Duodenal mucosa (tissue), 2 donors: ENCODE results near the gene ZFAND2A.
"Not testable (repeated sequence)": the region's sequence is repeated elsewhere in the genome, so short reads cannot be mapped to it uniquely, and the experiment has no call there.

ENCODE experiments used
- H3K27ac ChIP-seq: one replicate; pipeline ENCODE4 v1.7.0; 2013; ENCODE audit warnings: low read depth, low read length
- H3K27me3 ChIP-seq, 2 donors: one replicate each; pipeline ENCODE4 v1.7.0; 2013; ENCODE audit warnings: low read length in 2 of 2, control low read depth in 1 of 2; ENCODE audit not compliant: insufficient read depth in 2 of 2, control insufficient read depth in 1 of 2
- H3K36me3 ChIP-seq, 2 donors: one replicate each; pipeline ENCODE4 v1.7.0; 2013; ENCODE audit warnings: low read length in 2 of 2, control low read depth in 1 of 2; ENCODE audit not compliant: insufficient read depth in 2 of 2, control insufficient read depth in 1 of 2
- H3K4me1 ChIP-seq, 2 donors: one replicate each; pipeline ENCODE4 v1.7.0; 2013; ENCODE audit warnings: low read length in 2 of 2, control low read depth in 1 of 2; ENCODE audit not compliant: insufficient read depth in 2 of 2, control insufficient read depth in 1 of 2
- H3K4me3 ChIP-seq, 2 donors: one replicate each; pipeline ENCODE4 v1.7.0; 2013; ENCODE audit warnings: low read length in 2 of 2, low read depth in 1 of 2
- H3K9ac ChIP-seq, 2 donors: one replicate each; pipeline ENCODE4 v1.7.0; 2013; ENCODE audit warnings: low read length in 2 of 2, low read depth in 1 of 2
- H3K9me3 ChIP-seq, 2 donors: one replicate each; pipeline ENCODE4 v1.7.0; 2013; ENCODE audit warnings: low read length in 2 of 2, control low read depth in 1 of 2; ENCODE audit not compliant: control insufficient read depth in 1 of 2

ZFAND2A gene

DNA sequence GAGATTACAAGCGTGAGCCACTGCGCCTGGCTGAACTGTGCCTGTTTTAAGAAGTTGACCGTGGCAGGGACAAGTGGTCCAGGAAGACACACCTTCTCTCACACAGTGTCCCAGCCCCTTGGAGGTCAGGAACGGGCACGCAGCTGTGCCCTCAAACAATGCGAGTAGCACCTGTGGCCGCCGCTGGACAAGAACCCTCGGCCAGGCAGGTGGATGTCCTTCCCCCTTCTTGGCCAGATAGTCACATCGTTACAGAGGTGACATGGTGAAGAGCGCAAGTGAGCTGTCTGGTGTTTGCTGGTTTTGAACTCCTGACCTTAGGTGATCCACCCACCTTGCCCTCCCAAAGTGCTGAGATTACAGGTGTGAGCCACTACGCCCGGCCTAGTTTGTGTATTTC, 8.8 kb downstream of the ZFAND2A start:
- Histone ChIP-seq H3K9ac (no peak overlapping the region), H3K4me3 (no peak overlapping the region), H3K4me1 (no peaks in the 10 kb centered on the region), H3K27ac (no peak overlapping the region), H3K9me3 (no peaks in the 10 kb centered on the region), H3K36me3 (peaks cover 27 to 62% of the 10 kb centered on the region in 2 donors), H3K27me3 (no peaks in the 10 kb centered on the region)

DNA sequence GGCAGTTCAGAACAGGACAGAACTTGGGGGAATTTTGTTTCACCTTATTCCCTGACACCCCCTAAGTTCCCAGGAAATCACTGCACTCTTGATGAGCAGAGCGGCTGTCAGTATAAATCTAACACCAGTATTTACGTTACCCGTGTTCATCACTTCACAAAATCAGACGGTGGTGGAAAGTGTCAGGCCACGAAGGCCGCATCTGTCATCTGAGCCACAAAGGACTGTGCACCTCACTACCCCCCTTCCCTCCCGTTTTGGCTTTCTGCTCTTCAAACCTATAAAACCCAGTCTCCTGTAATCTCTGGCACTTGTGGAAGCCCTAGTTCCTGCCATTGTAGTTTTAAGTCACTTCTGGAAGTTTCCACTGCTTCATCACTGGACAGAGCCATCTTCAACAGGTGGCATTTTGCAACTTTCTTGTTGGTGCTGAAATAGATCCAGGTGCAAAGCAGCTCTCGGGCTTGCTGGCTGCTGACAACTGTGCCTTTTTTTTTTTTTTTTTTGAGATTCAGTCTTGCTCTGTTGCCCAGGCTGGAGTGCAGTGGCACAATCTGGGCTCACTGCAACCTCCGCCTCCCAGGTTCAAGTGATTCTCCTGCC, 9.5 kb downstream of the ZFAND2A start:
- Histone ChIP-seq H3K36me3 (peaks cover 24 to 58% of the 10 kb centered on the region in 2 donors), H3K9ac (no peak overlapping the region), H3K27me3 (no peaks in the 10 kb centered on the region), H3K27ac (no peak overlapping the region), H3K4me1 (no peaks in the 10 kb centered on the region), H3K4me3 (no peak overlapping the region), H3K9me3 (no peaks in the 10 kb centered on the region)

DNA sequence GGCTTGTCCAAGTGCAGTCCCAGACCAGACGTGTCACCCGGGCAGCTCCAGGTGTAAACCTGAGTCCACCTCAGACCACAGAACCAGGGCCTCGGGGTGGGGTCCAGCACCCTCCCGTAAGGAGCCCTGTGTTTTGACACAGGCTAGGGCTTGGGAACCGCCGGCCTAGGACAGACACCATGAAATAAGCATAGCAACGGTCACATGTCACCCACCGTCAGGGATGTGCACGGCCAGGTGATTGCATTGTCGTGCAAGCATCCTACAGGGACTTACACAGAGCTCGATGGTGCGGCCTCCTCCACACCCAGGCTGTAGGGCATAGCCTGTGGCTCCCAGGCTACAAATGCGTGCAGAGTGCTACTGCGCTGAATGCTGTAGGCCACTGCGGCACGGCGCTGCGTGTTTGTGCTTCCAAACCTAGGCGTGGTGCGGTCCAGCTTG, 10.6 kb downstream of the ZFAND2A start:
- no peaks in the 10 kb centered on the region for H3K27me3 ChIP-seq
- H3K9ac ChIP-seq: no peak overlapping the region
- H3K9me3 ChIP-seq: no peaks in the 10 kb centered on the region
- no peak overlapping the region for H3K27ac ChIP-seq
- H3K4me3 ChIP-seq: no peak overlapping the region
- H3K4me1 ChIP-seq: no peaks in the 10 kb centered on the region
- peaks cover 18 to 46% of the 10 kb centered on the region in 2 donors for H3K36me3 ChIP-seq

DNA sequence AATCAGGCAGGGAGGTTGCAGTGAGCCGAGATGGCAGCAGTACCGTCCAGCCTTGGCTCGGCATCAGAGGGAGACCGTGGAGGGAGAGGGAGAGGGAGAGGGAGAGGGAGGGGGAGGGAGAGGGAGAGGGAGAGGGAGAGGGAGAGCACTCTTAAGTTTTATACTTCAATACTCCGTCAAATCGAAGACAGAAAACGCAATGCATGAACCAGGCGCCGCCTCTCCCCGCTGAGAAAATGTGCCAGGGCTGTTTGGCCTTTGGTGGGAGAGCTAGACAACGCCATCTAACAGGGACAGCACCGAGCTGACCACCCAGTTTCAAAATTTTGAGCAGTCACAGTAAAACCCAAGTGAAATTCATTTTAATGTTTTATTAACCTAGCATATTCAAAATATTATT, 12.1 kb downstream of the ZFAND2A start:
- not testable (repeated sequence) for H3K9ac ChIP-seq, H3K4me3 ChIP-seq
- H3K36me3 ChIP-seq: peaks cover 12 to 31% of the 10 kb centered on the region in 2 donors

DNA sequence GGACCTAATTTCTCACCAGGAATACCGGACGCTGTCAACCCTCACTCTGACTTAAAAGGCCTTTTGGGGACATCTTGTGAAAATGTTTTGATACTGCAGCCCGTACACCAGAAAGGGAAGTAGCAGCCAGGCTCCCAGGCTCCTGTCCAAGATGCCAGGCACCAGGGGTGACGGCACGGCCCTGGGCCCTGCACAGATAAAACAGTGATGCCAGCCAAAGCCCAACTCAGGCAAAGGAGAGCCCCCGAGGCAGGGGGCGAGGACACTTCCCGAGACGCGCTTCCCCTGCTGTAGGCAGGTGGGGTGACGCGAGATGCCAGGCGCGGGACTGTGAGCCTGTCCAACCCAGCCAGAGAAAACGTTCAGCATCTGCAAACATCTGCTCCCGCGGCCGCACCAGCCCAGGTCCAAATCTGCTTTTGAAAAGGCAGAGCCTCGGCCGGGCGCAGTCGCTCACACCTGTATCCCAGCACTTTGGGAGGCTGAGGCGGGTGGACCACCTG, 15.7 kb downstream of the ZFAND2A start:
- H3K4me1 ChIP-seq: no peaks in the 10 kb centered on the region
- H3K27me3 ChIP-seq: no peaks in the 10 kb centered on the region
- H3K36me3 ChIP-seq: peaks cover 0 to 2% of the 10 kb centered on the region in 2 donors
- H3K9me3 ChIP-seq: no peaks in the 10 kb centered on the region
- H3K9ac ChIP-seq: no peak overlapping the region
- no peak overlapping the region for H3K4me3 ChIP-seq
- H3K27ac ChIP-seq: no peak overlapping the region

More for the DNA sequence above, 12.1 kb downstream of the ZFAND2A start:
- H3K27me3 ChIP-seq, H3K4me1 ChIP-seq, H3K27ac ChIP-seq, H3K9me3 ChIP-seq: not testable (repeated sequence)

DNA sequence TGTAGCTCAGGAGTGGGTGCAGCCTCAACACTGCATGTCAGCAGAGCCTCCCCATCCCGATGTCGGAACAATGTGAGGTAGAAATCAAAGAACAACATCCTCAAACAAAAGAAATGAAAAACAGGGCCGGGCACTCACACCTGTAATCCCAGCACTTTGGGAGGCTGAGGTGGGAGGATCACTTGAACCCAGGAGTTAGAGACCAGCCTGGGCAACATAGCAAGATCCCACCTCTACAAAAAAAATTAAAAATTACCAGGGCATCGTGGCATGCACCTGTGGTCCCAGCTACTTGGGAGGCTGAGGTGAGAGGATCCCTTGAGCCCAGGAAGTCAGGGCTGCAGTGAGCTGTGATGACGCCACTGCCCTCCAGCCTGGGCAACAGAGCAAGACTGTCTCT, 17.0 kb downstream of the ZFAND2A start:
- H3K4me3 ChIP-seq, H3K9ac ChIP-seq, H3K4me1 ChIP-seq, H3K9me3 ChIP-seq, H3K27me3 ChIP-seq, H3K27ac ChIP-seq, H3K36me3 ChIP-seq: not testable (repeated sequence)

DNA sequence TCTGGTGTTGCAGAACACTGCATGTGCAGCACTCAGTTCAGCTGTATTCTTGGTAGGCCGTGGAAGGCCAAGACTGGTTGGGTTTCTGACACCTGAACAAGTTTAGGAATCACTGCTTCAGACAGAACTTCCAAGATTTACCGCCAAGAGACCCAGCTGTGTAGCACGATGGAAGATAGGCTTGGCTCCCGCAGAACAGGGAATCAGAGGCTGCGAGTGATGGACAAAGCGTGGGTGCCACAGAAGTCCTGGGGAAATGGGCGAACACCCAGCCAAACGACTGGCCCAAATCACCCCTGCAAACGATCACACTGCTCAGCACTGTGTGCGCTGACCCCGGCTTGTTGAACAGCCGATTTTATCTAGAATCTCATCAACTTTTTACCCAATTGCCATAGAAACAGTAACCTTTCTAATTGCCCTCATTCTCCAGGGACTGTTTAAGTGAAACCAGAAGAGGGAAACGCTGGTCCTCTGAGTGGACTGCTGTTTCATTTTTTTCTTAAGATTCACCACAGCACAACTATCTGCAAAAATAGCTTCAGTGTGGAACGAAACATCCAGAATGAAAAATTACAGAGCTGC, 17.9 kb downstream of the ZFAND2A start:
- Histone ChIP-seq H3K9me3 (no peaks in the 10 kb centered on the region), H3K27me3 (no peaks in the 10 kb centered on the region), H3K4me3 (no peak overlapping the region), H3K4me1 (peaks cover 4 to 5% of the 10 kb centered on the region in 2 donors), H3K36me3 (no peaks in the 10 kb centered on the region), H3K27ac (no peak overlapping the region), H3K9ac (no peak overlapping the region)

DNA sequence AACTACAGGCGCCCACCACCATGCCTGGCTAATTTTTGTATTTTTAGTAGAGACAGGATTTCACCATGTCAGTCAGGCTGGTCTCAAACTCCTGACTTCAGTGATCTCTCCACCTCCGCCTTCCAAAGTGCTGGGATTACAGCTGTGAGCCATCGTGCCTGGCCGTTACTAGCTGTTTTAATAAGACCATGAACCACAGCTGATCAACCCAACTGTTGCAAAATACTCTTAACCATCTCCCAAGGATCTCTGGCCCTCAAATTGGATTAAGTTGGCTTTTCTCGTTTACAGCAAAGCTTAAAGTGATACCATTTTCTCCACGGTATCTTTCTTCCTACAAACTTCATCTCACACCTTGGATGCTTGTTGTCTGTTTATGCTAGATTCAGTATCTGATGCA, 18.3 kb downstream of the ZFAND2A start:
- H3K27ac ChIP-seq: no peak overlapping the region
- H3K36me3 ChIP-seq: no peaks in the 10 kb centered on the region
- H3K27me3 ChIP-seq: no peaks in the 10 kb centered on the region
- no peak overlapping the region for H3K4me3 ChIP-seq
- H3K9me3 ChIP-seq: no peaks in the 10 kb centered on the region
- H3K9ac ChIP-seq: no peak overlapping the region
- H3K4me1 ChIP-seq: peaks cover 9 to 10% of the 10 kb centered on the region in 2 donors

DNA sequence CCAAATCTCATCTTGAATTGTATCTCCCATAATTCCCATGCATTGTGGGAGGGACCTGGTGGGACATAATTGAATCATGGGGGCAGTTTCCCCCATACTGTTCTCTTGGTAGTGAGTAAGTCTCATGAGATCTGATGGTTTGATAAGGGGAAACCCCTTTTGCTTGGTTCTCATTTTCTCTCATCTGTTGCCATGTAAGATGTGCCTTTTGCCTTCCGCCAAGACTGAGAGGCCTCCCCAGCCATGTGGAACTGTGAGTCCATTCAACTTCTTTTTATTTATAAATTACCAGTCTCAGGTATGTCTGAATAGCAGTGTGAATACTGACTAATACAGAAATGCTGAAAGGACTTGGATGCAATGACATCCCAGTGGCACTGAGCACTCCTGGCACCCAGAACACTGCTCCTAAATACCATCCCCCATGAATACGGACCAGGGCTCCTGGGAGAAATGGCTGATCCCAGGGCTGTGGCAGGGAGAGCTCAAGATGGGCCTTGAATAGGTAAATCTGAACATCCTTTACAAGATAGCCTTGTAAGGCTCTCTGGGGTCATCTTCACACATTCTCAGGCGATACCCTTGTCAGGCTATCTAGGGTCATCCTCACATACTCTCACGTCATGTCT, 19.4 kb downstream of the ZFAND2A start:
- no peaks in the 10 kb centered on the region for H3K36me3 ChIP-seq
- no peaks in the 10 kb centered on the region for H3K9me3 ChIP-seq
- no peak overlapping the region for H3K9ac ChIP-seq
- H3K27me3 ChIP-seq: no peaks in the 10 kb centered on the region
- H3K4me1 ChIP-seq: peaks cover 10 to 11% of the 10 kb centered on the region in 2 donors
- no peak overlapping the region for H3K27ac ChIP-seq
- no peak overlapping the region for H3K4me3 ChIP-seq

DNA sequence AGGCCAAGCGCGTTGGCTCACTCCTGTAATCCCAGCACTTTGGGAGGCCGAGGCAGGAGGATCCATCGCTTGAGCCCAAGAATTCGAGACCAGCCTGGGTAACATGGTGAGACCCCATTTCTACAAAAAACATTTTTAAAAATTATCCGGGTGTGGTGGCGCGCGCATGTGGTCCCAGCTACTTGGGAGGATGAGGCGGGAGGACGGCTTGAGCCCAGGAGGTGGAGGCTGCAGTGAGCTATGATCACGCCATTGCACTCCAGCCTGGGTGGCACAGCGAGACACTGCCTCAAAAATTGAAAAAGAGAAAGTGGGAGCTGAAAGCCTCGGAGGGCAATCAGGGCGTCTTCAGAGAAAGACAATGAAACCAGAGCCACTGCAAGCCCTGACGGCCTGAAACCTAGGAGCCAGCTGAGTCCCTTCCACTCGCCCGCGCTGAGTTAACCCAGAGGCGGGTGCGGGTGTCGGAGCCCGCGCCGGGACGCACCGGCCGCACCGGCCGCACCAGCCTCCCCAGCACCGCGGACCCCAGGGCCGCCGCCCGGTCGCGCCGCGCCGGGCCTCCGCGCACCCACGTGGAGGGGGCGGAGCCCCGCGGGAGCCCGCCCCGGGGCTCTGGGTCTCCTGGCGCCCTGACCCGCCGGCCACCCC, 22.4 kb downstream of the ZFAND2A start:
- peaks cover 10 to 11% of the 10 kb centered on the region in 2 donors for H3K4me1 ChIP-seq
- no peak overlapping the region for H3K27ac ChIP-seq
- H3K27me3 ChIP-seq: no peaks in the 10 kb centered on the region
- no peaks in the 10 kb centered on the region for H3K9me3 ChIP-seq
- H3K36me3 ChIP-seq: no peaks in the 10 kb centered on the region
- peak overlapping the region; percentile 89 to 93 for H3K4me3 ChIP-seq
- peak overlapping the region; percentile 63 to 65 for H3K9ac ChIP-seq
